Stimulated activated CD4-positive, alpha-beta T cell treated with anti-CD3 and anti-CD28 coated beads, Interleukin-12 subunit alpha, Interleukin-12 subunit beta, amount 100 ng/mL, for 4 hours (primary cell): ENCODE measurements around the gene PHF23.
A peak's percentile ranks its signal among the peaks of the same experiment; 100 is the strongest.

Experiments used
- DNase-seq: peaks from one replicate; pipeline ENCODE4 v3.0.0-alpha.2; 2020

Gene PHF23

GRCh38 chr17:7239091-7240027 is at the start of gene PHF23:
Gene PHF23 (minus strand): TSS chr17:7239457. CDS start chr17:7239279, 178 bp downstream.
- peak; percentile 97 for DNase-seq

- DNase-seq: no peak
These were observed 46.4 kb upstream of the PHF23 start for GRCh38 chr17:7285679-7286078.

GRCh38 chr17:7284911-7285310 is 45.7 kb upstream of the PHF23 start:
- no peak for DNase-seq

GRCh38 chr17:7283471-7284216 is 44.4 kb upstream of the PHF23 start:
- DNase-seq: no peak

- no peak for DNase-seq
These were observed 43.6 kb upstream of the PHF23 start for GRCh38 chr17:7282752-7283321.

GRCh38 chr17:7281953-7282751 is 42.9 kb upstream of the PHF23 start:
- DNase-seq: no peak

- DNase-seq: peak; percentile 91
These were observed 42.1 kb upstream of the PHF23 start, which contains the start of gene SLC2A4 for GRCh38 chr17:7281074-7281952. Gene SLC2A4 (plus strand): TSS chr17:7281718. CDS start chr17:7281935, 217 bp downstream.

GRCh38 chr17:7280519-7281073 is 41.3 kb upstream of the PHF23 start:
- DNase-seq: peak; percentile 82

GRCh38 chr17:7279448-7279847 is 40.2 kb upstream of the PHF23 start:
- no peak for DNase-seq

GRCh38 chr17:7266784-7267183 is 27.5 kb upstream of the PHF23 start:
- no peak for DNase-seq

- DNase-seq: no peak
These were observed 24.5 kb upstream of the PHF23 start for GRCh38 chr17:7263801-7264078.

- no peak for DNase-seq
These were observed 23.9 kb upstream of the PHF23 start for GRCh38 chr17:7262935-7263800.

GRCh38 chr17:7262192-7262934 is 23.1 kb upstream of the PHF23 start, which contains the start of gene CLDN7:
Gene CLDN7 (minus strand): TSS chr17:7262478. CDS start chr17:7262043, 435 bp downstream.
- DNase-seq: no peak

GRCh38 chr17:7261379-7262191 is 22.3 kb upstream of the PHF23 start:
- DNase-seq: peak; percentile 30

- peak; percentile 42 for DNase-seq
These were observed 21.6 kb upstream of the PHF23 start for GRCh38 chr17:7260651-7261378.

GRCh38 chr17:7260151-7260550 is 20.9 kb upstream of the PHF23 start:
- DNase-seq: no peak

- no peak for DNase-seq
These were observed 20.3 kb upstream of the PHF23 start for GRCh38 chr17:7259555-7259889.
